ENCODE results near the gene RUNX1.

RUNX1 gene

GRCh38 chr21:34859976-34860653 lies 189.0 kb downstream of the RUNX1 start:
- Histone ChIP-seq H3K9me3 (no peaks in the 10 kb centered on the region), H3K4me3 (ENCODE audit: low read depth, low read length) (no peak overlapping the region), H3K4me1 (no peaks in the 10 kb centered on the region), H3K36me3 (no peaks in the 10 kb centered on the region), H3K27me3 (no peaks in the 10 kb centered on the region)
- no peak for DNase-seq
- no peak for TF ChIP-seq CTCF (IDR thresholded peaks at IDR 0.05; ENCODE audit: low read depth, low read length)

- no peak for DNase-seq
- no peaks in the 10 kb centered on the region for H3K9me3 ChIP-seq
- no peak overlapping the region for H3K4me3 ChIP-seq (ENCODE audit: low read depth, low read length)
- TF ChIP-seq CTCF (IDR thresholded peaks at IDR 0.05; ENCODE audit: low read depth, low read length) = no peak
- H3K4me1 ChIP-seq = no peaks in the 10 kb centered on the region
- no peaks in the 10 kb centered on the region for H3K36me3 ChIP-seq
- no peaks in the 10 kb centered on the region for H3K27me3 ChIP-seq
These were observed 190.5 kb downstream of the RUNX1 start for GRCh38 chr21:34858559-34858958.

- Histone ChIP-seq H3K27me3 (no peaks in the 10 kb centered on the region), H3K4me3 (ENCODE audit: low read depth, low read length) (no peak overlapping the region), H3K4me1 (no peaks in the 10 kb centered on the region), H3K9me3 (no peaks in the 10 kb centered on the region), H3K36me3 (no peaks in the 10 kb centered on the region)
- no peak for DNase-seq
- no peak for TF ChIP-seq CTCF (IDR thresholded peaks at IDR 0.05; ENCODE audit: low read depth, low read length)
These were observed 191.2 kb downstream of the RUNX1 start for GRCh38 chr21:34857874-34858273.

- no peak for DNase-seq
- TF ChIP-seq CTCF (IDR thresholded peaks at IDR 0.05; ENCODE audit: low read depth, low read length) = no peak
- H3K36me3 ChIP-seq = no peaks in the 10 kb centered on the region
- no peaks in the 10 kb centered on the region for H3K27me3 ChIP-seq
- no peaks in the 10 kb centered on the region for H3K9me3 ChIP-seq
- no peak overlapping the region for H3K4me3 ChIP-seq (ENCODE audit: low read depth, low read length)
- H3K4me1 ChIP-seq = no peaks in the 10 kb centered on the region
These were observed 191.9 kb downstream of the RUNX1 start for GRCh38 chr21:34857122-34857713.

- H3K27me3 ChIP-seq = no peaks in the 10 kb centered on the region
- no peak overlapping the region for H3K4me3 ChIP-seq (ENCODE audit: low read depth, low read length)
- H3K4me1 ChIP-seq = no peaks in the 10 kb centered on the region
- no peak for TF ChIP-seq CTCF (IDR thresholded peaks at IDR 0.05; ENCODE audit: low read depth, low read length)
- H3K36me3 ChIP-seq = no peaks in the 10 kb centered on the region
- H3K9me3 ChIP-seq = no peaks in the 10 kb centered on the region
- DNase-seq = no peak
These were observed 196.7 kb downstream of the RUNX1 start for GRCh38 chr21:34852448-34852847.

GRCh38 chr21:34850166-34850690 lies 198.9 kb downstream of the RUNX1 start:
- Histone ChIP-seq H3K9me3 (no peaks in the 10 kb centered on the region), H3K36me3 (no peaks in the 10 kb centered on the region), H3K27me3 (no peaks in the 10 kb centered on the region), H3K4me1 (no peaks in the 10 kb centered on the region), H3K4me3 (ENCODE audit: low read depth, low read length) (no peak overlapping the region)
- no peak for DNase-seq
- no peak for TF ChIP-seq CTCF (IDR thresholded peaks at IDR 0.05; ENCODE audit: low read depth, low read length)
